Colon (tissue), 2 donors: ENCODE measurements around the gene UROD.
"Not testable (repeated sequence)": the region's sequence is repeated elsewhere in the genome, so short reads cannot be mapped to it uniquely, and the experiment has no call there.

Source experiments
- FAIRE-seq: peaks from 2 replicates; lab custom pipeline; 2012; peaks lifted over from hg19 to GRCh38; lab: Jason Lieb, UNC
- donor health status: control.
- donor health status: control.

UROD gene

DNA sequence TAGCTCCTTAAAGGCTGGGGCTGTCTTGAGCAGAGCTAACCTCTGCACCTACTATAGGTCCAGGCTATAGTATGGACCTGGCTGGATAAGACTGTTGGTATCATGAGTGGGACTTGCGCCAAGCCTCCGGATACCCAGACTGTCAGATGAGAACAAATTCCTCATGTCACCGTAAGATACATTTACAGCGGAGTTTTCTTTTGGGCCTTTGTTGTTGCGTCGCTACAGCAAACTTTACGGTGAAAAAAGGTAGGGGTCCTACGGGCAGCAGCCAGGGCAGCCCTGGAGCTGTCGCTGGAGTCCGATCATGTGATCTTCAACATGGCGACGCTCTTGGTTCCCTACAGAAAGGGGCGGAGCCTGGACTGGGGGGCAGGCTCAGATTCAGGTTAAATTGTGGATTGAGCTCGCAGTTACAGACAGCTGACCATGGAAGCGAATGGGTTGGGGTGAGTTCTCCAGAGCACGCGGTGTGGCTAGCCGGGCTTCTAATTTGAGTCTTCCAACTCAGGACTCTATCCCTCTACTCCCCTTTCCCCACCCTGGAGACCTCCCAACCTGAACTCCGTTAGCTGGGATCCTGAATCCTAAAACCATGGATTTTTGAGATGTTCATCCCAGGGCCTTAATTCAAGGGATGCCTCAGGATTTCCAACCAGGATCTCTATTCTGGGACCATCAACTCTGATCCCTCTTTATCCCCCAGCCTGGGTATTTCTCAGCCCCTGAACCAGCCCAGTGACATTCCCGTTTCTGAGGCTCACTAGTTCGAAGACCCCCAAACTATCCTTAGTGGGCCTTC, at the start of gene UROD:
UROD (plus strand) TSS at position 418 of the 802 bp plus-strand sequence; CDS start at position 430, 12 bp downstream.
- FAIRE-seq = no peak

GRCh38 chr1:44962729-44963128, 49.3 kb upstream of the UROD start:
- FAIRE-seq = no peak

- FAIRE-seq = no peak
These were observed 47.7 kb upstream of the UROD start for GRCh38 chr1:44964396-44964795.

DNA sequence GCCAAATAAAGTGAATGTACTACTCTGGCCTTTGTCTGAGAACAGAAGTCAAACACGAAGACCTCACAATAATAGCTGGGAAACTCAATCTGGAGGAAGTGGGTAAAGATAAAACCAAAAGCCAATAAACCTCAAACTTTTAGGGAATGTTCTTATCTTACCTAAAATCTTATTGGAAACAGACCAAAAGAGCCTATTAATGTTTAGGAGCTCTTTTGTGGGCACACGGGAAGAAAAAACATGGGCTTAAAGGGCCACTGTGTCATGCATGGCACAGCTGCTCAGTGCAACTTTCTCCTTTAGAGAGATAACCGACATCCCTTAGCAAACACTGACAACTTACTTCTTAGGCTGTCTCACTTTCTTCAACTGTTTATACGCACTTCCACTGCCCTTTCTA, 41.7 kb upstream of the UROD start:
- FAIRE-seq = no peak

DNA sequence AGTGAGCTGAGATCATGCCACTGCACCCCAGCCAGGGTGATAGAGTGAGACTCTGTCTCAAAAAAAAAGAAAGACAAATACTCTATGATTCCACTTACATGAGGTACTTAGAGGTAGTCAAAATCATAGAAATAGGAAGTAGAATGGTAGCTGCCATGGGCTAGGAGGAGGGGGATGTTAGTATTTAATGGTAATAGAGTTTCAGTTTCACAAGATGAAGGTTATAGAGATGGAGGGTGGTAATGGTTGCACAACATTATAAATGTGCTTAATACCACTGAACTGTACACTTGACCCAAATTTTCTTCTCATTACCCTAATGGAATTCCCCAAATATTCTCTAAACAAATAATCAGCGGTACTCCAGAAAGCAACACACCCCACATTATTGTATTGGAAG, 38.4 kb upstream of the UROD start:
- FAIRE-seq = no peak

DNA sequence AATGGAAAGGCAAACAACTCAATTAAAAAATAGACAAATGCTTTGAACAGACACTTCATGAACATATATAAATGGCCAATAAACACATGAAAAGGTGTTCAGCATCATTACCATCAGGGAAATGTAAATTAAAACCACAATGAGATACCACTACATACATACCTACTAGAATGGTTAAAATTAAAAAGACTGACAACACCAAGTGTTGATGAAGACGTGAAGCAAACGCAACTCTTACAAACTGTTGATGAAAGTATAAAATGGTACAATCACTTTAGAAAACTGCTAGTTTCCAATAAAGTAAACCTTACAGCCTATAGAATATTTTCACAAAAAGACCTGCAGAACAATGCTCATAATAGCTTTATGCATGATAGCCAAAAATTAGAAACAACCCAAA, 35.8 kb upstream of the UROD start:
- FAIRE-seq = no peak

DNA sequence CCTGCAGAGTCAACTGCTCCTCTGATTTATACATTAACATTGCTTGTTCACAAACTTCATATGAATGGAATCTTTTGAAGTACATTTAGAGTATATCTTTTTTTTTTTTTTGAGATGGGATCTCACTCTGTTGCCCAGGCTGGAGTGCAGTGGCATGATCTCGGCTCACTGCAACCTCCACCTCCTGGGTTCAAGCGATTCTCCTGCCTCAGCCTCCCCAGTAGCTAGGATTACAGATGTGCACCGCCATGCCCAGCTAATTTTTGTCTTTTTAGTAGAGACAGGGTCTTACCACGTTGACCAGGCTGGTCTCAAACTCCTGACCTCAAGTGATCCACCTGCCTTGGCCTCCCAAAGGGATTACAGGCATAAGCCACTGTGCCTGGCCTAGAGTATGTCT, 34.7 kb upstream of the UROD start:
- not testable (repeated sequence) for FAIRE-seq

DNA sequence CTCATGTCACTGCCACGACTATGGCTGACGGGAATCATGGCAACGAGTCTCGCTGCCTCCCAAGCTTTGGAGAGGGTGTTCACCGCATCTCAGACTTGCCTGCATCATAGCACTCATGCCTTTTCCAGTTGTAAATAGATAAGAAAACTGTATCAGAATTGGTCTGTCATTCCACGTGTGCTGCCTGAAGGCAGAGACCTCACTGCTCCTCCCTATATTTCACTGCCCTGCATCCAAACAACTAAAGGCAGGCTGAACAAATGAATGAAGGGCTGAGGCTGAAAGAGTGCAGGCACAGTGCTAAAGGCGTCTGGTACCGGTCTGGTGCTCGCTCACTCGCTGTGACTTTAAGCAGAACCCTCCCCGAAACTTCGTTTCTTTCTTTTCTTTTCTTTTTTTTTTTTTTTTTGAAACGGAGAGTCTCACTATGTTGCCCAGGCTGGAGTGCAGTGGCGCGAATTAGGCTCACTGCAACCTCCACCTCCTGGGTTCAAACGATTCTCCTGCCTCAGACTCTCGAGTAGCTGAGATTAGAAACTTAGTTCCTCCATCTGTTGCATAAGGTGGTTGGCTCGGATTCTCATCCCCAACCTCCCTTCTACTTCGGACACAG, 26.2 kb upstream of the UROD start:
- FAIRE-seq = no peak

DNA sequence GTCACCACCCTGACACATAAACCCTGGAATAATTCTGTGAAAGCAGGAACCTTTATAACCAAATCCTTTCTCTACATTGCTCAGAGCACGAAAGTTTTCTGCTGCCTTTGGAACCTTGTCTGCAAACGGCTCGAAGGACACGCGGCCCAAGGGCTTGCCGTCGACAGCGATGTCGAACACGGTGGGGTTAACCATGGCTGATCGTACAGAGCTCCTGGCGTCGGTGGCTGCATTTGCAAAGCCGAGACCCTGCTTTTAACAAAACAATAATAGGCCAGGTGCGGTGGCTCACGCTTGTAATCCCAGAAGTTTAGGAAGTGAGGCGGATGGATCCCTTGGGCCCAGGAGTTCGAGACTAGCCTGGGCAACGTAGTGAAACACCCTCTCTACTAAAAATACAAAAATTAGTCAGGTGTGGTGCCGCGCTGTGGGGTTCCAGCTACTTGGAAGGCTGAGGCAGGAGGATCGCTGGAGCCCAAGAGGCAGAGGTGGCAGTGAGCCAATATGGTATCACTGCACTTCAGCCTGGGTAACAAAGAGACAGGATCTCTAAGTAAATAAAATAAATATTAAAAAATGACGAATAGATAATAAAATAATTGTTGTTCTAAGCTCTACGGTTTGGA, 23.4 kb upstream of the UROD start:
- FAIRE-seq = no peak

DNA sequence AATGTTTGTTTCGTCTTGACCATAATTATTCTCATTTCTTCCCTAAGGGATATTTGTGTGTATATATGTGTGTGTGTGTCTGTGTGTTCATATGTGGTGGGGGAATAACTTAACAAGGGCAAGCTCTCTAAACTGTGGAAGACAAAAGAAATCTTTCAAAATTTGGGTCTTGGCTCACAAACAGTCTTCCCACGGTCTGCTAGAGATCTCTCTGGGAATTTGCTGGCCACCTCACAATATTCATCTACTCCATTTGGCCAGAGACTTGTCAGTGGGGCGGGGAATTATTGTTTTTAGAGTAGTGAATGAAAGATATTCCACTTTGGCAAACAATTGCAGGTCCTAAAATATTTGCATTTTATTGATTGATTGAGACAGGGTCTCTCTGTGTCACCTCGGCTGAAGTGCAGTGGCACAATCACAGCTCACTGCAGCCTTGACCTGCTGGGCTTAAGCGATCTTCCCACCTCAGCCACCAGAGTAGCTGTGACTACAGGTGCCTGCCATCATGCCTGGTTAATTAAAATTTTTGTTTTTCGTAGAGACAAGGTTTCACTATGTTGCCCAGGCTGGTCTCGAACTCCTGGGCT, 17.6 kb upstream of the UROD start:
- FAIRE-seq = no peak

GRCh38 chr1:44995467-44996238, 16.4 kb upstream of the UROD start:
- FAIRE-seq = no peak

GRCh38 chr1:44999232-44999631, 12.8 kb upstream of the UROD start:
- FAIRE-seq = no peak

DNA sequence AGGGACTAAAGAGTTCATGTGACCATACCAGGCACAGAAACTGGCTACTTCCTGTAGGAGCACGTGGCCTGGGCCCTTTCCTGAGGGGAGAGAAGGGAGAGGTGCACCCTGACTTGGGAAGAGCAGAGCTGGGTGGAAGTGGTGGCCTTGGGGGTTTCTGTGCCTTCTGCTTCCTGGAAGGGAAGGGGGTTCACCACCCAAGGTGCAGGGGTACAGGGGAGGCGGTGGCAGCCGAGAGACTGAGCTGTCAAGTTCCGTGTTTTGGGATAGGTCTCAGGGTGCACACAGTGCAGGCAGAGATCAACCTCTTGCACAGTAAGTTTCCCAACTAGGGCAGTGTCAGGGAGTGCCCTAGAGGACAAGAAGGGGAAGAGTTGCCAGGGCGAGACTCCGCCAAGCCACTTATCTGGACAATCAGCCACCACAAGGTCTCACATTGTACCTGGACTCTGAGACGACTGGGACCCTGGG, 11.0 kb upstream of the UROD start:
- FAIRE-seq = no peak

DNA sequence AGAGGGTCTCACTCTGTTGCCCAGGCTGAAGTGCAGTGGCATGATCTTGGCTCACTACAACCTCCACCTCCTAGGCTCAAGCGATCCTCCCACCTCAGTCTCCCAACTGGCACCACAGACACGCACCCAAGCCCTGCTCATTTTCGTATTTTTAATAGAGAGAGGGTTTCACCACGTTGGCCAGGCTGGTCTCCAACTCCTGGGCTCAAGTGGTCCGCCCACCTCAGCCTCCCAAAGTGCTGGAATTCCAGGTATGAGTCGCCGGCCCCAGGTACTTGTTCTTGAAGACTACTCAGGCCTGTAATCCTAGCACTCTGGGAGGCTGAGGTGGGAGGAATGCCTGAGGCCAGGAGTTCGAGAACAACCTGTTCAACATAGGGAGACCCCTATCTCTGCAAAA, 10.5 kb upstream of the UROD start:
- FAIRE-seq = not testable (repeated sequence)

GRCh38 chr1:45002650-45003645, 9.1 kb upstream of the UROD start:
- FAIRE-seq = no peak

DNA sequence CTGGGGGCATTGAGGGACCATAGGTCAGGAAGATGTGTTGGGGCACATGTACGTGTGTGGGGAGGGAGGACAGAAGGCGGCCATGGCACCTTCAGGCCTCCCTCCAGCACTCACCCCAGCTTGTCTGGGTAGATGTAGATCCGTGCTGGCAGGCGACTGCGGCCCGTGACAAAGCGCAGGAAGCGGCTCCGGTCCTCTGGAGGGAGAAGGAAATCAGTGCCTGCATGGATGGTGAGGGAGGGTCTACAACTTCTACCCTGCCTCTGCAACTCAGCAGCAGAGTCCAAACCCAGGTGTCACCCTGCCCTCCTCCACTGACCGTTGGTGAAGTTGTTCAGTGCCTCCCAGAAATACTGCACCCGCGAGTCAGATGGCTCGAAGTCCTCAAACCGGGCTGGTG, 8.3 kb upstream of the UROD start:
- FAIRE-seq = no peak

GRCh38 chr1:45004281-45004920, 7.7 kb upstream of the UROD start:
- FAIRE-seq = no peak

DNA sequence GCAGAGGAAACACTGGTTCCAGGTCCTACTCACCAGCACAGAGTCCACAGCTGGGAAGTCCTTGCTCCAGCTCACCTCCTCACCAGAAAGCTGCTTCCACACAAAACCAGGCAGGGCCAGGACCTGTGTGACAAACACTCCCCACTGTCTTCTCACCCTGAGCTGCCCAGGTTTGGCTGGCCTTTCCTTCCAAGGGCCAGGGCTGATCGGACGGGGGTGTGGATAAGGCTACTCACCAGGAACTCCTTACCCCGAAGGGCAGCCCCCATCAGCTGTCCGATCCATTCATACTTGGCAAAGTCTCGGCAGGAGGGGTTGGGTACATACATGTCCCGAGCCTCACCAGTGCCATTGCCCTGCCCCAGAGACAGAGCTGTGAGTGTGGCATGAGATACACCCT, 6.3 kb upstream of the UROD start:
- FAIRE-seq = no peak

DNA sequence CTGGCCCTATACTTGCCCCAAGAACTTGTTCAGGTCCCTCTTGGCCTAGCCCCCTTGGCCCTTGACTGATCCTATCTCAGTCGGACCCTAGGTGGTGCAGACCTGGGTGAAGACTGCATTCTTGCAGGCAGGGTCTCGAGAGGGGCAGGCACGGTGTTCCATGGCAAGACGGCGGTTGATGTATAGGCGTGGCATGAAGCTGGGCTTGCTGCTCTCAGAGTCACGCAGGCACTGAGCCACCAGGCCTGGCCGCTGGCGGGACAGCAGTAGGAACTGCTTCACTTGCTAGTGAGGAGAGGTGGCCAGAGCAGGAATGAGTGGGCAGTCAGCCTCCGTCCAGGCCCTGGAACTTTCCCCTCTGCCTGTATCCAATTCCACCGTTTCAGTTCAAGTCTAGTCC, 4.7 kb upstream of the UROD start:
- FAIRE-seq = no peak

DNA sequence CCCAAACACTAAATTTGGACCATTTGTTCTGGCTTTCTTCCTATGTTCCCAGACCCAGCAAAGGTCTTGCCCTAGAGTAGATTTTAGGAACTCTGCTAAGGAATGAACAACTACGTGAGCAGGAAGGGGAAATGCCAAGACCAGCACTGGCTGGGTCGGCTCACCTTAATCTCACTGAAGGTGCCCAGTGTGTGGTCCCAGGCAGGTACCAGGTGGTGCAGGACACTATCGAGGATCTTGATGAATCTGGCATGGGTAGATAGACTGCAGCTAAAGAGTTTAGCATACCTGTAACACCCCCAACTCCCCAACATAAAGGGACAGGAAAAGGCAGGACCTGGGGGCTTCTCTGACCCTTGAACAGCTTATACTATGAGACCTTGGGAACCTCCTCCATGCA, 4.0 kb upstream of the UROD start:
- no peak for FAIRE-seq
